Mesenchymal stem cell (in vitro differentiated cells and primary cell): ENCODE measurements around the gene NGLY1. TPM values are rescaled to one million over a fixed set of nuclear protein-coding genes. Genes with fewer than 3 reads are reported as not detected.

ENCODE experiments used
- DNase-seq: peaks from one replicate; pipeline ENCODE4 v3.0.0-alpha.2; 2013
- H2AFZ ChIP-seq: one replicate; pipeline ENCODE4 v1.6.1; 2013; ENCODE audit warnings: low read depth, mild to moderate bottlenecking, control low read depth, inconsistent platforms, low read length, moderate library complexity
- H2AK5ac ChIP-seq: 2 replicates; pipeline ENCODE4 v1.6.1; 2013; ENCODE audit warnings: low read length, moderate library complexity, mild to moderate bottlenecking, inconsistent platforms; ENCODE audit not compliant: severe bottlenecking
- H2BK120ac ChIP-seq: one replicate; pipeline ENCODE4 v1.6.1; 2013; ENCODE audit warnings: low read depth, mild to moderate bottlenecking, inconsistent platforms, low read length, moderate library complexity
- H2BK12ac ChIP-seq, 2 experiments: one replicate each; pipeline ENCODE4 v1.6.1; 2013; ENCODE audit warnings: inconsistent platforms in 2 of 2, low read length in 2 of 2, mild to moderate bottlenecking in 2 of 2, moderate library complexity in 2 of 2, control low read depth in 1 of 2
- H2BK15ac ChIP-seq: one replicate; pipeline ENCODE4 v1.6.1; 2013; ENCODE audit warnings: mild to moderate bottlenecking, low read depth, inconsistent platforms; ENCODE audit not compliant: poor library complexity, severe bottlenecking
- H2BK5ac ChIP-seq: 2 replicates; pipeline ENCODE4 v1.6.1; 2013; ENCODE audit warnings: low read depth, mild to moderate bottlenecking, low read length, control low read depth, inconsistent platforms; ENCODE audit not compliant: poor library complexity, severe bottlenecking
- H3K14ac ChIP-seq, 2 experiments: one replicate each; pipeline ENCODE4 v1.6.1; 2013; ENCODE audit warnings: inconsistent platforms in 2 of 2, low read length in 2 of 2, control low read depth in 1 of 2, mild to moderate bottlenecking in 1 of 2, moderate library complexity in 1 of 2
- H3K18ac ChIP-seq, 2 experiments: one replicate each; pipeline ENCODE4 v1.6.1; 2013; ENCODE audit warnings: inconsistent platforms in 2 of 2, low read length in 2 of 2, control low read depth in 1 of 2, low read depth in 1 of 2, mild to moderate bottlenecking in 1 of 2
- H3K23ac ChIP-seq, 2 experiments: one replicate each; pipeline ENCODE4 v1.6.1; 2013; ENCODE audit warnings: inconsistent platforms in 2 of 2, low read length in 2 of 2, mild to moderate bottlenecking in 2 of 2, moderate library complexity in 2 of 2, control low read depth in 1 of 2
- H3K27ac ChIP-seq: 2 replicates; pipeline ENCODE4 v1.5.1; 2013; ENCODE audit warnings: mild to moderate bottlenecking, moderate library complexity, low read length, control low read depth, inconsistent platforms; ENCODE audit not compliant: poor library complexity, severe bottlenecking
- H3K27me3 ChIP-seq, 2 experiments: 2 replicates each; pipeline versions ENCODE4 v1.6.1 to v1.7.0; 2013; ENCODE audit warnings: low read length in 2 of 2, mild to moderate bottlenecking in 2 of 2, moderate library complexity in 2 of 2, control low read depth in 1 of 2, inconsistent platforms in 1 of 2; ENCODE audit not compliant: control insufficient read depth in 1 of 2, insufficient read depth in 1 of 2
- H3K36me3 ChIP-seq, 2 experiments: 2 replicates each; pipeline versions ENCODE4 v1.6.1 to v1.7.0; 2013; ENCODE audit warnings: low read length in 2 of 2, control low read depth in 1 of 2, inconsistent platforms in 1 of 2, low read depth in 1 of 2, mild to moderate bottlenecking in 1 of 2; ENCODE audit not compliant: insufficient read depth in 2 of 2, control insufficient read depth in 1 of 2
- H3K4ac ChIP-seq, 2 experiments: one replicate each; pipeline ENCODE4 v1.6.1; 2013; ENCODE audit warnings: inconsistent platforms in 2 of 2, low read length in 2 of 2, mild to moderate bottlenecking in 2 of 2, moderate library complexity in 2 of 2, control low read depth in 1 of 2, low read depth in 1 of 2
- H3K4me1 ChIP-seq: 2 replicates; pipeline ENCODE4 v1.6.1; 2013; ENCODE audit warnings: low read depth, low read length, control low read depth; ENCODE audit not compliant: control insufficient read depth, insufficient read depth
- H3K4me2 ChIP-seq: 2 replicates; pipeline ENCODE4 v1.6.1; 2013; ENCODE audit warnings: low read length, mild to moderate bottlenecking, inconsistent platforms; ENCODE audit not compliant: poor library complexity, severe bottlenecking
- H3K4me3 ChIP-seq, 2 experiments: 2 replicates each; pipeline versions ENCODE4 v1.5.1 to v1.7.0; 2013; ENCODE audit warnings: low read length in 2 of 2, mild to moderate bottlenecking in 2 of 2, control low read depth in 1 of 2, low read depth in 1 of 2; ENCODE audit not compliant: insufficient read depth in 1 of 2
- H3K79me1 ChIP-seq: replicated peaks from 2 replicates; pipeline ENCODE4 v1.6.1; 2013; ENCODE audit warnings: mild to moderate bottlenecking, control low read depth, low read length, inconsistent platforms; ENCODE audit not compliant: poor library complexity, severe bottlenecking
- H3K9ac ChIP-seq: 2 replicates; pipeline ENCODE4 v1.7.0; 2013; ENCODE audit warnings: mild to moderate bottlenecking, low read length, moderate library complexity
- H3K9me3 ChIP-seq: 2 replicates; pipeline ENCODE4 v1.7.0; 2013; ENCODE audit warnings: mild to moderate bottlenecking, low read length; ENCODE audit not compliant: control insufficient read depth
- H4K8ac ChIP-seq: one replicate; pipeline ENCODE4 v1.6.1; 2013; ENCODE audit warnings: inconsistent platforms, mild to moderate bottlenecking, low read length, moderate library complexity
- H4K91ac ChIP-seq: one replicate; pipeline ENCODE4 v1.6.1; 2013; ENCODE audit warnings: mild to moderate bottlenecking, low read length, inconsistent platforms
- WGBS: methylation state at CpG from one replicate; pipeline ENCODE4 v1.1.7; 2013; ENCODE audit warnings: mixed read lengths; 5-methylcytosine and 5-hydroxymethylcytosine counted together
- small RNA-seq: library from polyadenylated mRNA; stranded (forward); fragments of <200 nt; extraction: miRNeasy Mini kit (QIAGEN cat#:217004); gene quantifications from one replicate; pipeline ENCODE3, GENCODE V24; 2013; ENCODE audit warnings: low read depth

Gene NGLY1

DNA sequence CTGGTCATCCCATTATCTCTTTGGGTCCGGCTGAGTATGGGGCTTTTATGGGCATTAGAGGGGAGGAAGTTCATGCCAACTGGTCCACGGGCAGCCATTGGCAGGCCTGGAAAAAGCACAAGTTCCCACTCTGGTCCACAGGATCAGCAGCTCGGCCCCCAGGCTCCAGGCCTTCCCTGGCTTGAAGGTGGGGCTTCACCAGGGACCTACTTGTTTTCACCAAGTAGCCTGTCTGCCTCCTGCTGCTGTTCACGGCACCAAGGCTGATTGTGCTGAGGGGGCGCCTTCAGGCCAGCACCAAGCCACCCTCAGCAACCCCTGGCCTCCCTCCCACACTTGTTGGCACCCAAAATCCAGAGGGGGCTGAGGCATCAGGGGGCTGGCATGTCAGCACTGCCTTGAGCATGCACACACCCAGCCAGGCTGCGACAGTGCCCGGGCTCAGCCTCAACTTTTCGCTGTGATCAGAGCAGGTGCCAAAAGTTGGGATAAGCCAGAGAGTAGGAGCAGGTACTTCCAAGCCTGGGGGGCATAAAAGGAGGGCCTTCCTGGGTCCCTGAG lies 109.4 kb downstream of the NGLY1 start:
- Histone ChIP-seq H3K9ac (no peak overlapping the region), H3K4me2 (no peak overlapping the region), H2AFZ (no peak overlapping the region), H3K4me3 (no peak overlapping the region), H3K79me1 (no peaks in the 10 kb centered on the region), H3K14ac (no peak overlapping the region), H3K27ac (no peak overlapping the region), H2AK5ac (no peak overlapping the region), H3K9me3 (peaks cover 3% of the 10 kb centered on the region), H2BK5ac (no peak overlapping the region), H3K36me3 (no peaks in the 10 kb centered on the region), H2BK12ac (no peak overlapping the region), H3K18ac (no peak overlapping the region), H3K23ac (no peak overlapping the region), H4K8ac (no peak overlapping the region), H3K4me1 (no peaks in the 10 kb centered on the region), H3K4ac (no peak overlapping the region), H3K27me3 (no peaks in the 10 kb centered on the region), H4K91ac (no peak overlapping the region), H2BK15ac (no peak overlapping the region), H2BK120ac (no peak overlapping the region)
- 86% methylated on average over 7 of the region's 8 CpGs for WGBS
- DNase-seq: no peak

Small RNAs within 50 kb of the gene (small RNA-seq; reads per million reads assigned to genes)
- not detected for gene CRIP1P2
